HG02938 (cell line): ENCODE measurements around the gene GPR26.

Experiments
- ATAC-seq: cut with Tn5 transposase; IDR thresholded peaks from one replicate; pipeline ENCODE4 v1.9.1; 2021; ENCODE audit warnings: mild to moderate bottlenecking, moderate library complexity; ENCODE audit not compliant: unreplicated experiment

GPR26 gene

GRCh38 chr10:123645016-123645415 is 21.1 kb upstream of the GPR26 start:
- no peak for ATAC-seq

- no peak for ATAC-seq
These were observed 20.5 kb upstream of the GPR26 start for GRCh38 chr10:123645615-123646014.

DNA sequence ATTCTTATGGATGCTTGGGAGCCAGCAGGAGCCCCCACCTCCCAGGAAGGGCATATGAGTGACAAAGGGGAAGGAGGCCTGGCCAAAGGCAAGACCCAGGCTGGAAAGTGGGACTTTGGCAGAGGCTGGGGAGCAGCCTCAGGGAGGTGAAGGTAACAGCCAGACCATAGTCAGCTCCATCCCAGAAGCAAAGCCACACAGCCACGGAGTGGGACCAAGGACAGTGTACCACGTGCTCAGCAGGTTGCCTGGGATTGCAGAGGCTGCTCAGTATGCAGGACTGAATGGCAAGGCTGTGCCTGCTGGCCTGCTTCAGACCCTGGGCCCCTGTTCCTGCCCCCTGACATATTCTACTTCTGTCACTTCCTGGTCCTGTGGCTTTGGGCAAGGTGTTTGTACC is 17.6 kb upstream of the GPR26 start:
- ATAC-seq, result no peak

DNA sequence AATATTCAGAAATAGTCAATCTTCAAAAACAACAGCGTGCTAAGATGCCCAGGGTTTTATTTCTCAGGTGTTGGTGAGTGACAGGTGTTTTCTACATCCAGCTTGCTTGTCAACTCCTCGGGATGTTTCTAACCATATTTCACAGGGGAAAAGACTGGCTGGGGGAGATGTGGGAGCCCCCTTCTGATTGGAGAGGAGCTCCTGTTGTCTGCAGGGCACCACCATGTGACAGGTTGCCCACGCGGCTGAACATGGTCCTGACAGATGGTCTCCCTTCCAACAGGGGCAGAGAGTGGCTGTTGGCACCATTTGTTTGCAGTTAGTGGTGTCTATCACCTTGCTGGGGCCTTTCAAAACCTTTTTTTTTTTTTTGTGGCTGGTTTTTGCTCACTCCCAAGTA is 16.5 kb upstream of the GPR26 start:
- no peak for ATAC-seq

DNA sequence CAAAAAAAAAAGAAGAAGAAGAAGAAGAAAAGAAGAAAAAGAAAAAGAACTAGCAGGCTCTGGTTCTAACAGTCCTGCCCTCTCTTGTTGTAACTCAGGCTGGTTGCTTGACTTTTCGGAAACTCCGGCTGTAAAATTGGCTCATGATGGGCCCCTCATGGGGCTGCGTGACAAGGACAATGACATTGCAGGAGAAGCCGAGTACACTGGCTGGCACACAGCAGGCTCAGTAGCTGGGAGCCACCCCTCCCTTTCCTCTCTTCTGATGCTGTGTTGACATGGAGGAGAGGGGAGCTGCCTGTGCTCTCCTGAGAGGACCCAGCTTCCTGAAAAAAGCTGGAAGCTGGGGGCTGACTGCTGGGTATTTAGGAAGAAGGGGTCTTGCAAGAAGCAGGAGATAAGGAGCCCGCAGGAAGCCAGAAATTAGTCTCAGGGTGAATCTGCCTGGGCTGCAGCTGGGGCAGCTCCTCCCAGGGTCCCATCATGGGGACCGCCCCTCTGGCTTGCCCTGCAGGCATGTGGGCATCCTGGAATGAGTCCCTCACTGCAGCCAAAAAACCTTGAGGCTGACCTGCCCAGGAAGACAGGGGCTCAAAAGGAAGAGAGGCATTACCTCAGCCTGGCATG is 14.6 kb upstream of the GPR26 start:
- ATAC-seq, result no peak

DNA sequence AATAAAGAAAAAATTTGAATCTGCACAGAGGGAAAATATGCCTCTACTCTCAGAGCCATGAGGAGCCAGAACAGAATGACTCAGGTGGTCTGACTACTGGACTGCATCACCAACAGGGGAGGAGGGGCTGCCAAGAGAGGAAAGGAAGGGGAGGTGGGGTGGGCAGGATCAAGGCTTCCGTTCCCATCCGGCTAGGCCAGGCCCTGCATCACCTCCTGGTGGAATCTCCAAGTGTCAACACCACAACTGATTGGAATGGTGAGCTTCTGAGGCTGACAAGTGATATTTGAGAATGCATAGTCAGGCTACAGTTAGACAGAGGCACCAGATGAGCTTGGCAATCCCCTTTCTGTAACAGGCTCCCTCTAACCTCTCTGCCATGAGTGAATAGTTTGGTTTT is 10.4 kb upstream of the GPR26 start:
- ATAC-seq, result no peak

- no peak for ATAC-seq
These were observed 2.6 kb upstream of the GPR26 start for GRCh38 chr10:123663522-123663921.

DNA sequence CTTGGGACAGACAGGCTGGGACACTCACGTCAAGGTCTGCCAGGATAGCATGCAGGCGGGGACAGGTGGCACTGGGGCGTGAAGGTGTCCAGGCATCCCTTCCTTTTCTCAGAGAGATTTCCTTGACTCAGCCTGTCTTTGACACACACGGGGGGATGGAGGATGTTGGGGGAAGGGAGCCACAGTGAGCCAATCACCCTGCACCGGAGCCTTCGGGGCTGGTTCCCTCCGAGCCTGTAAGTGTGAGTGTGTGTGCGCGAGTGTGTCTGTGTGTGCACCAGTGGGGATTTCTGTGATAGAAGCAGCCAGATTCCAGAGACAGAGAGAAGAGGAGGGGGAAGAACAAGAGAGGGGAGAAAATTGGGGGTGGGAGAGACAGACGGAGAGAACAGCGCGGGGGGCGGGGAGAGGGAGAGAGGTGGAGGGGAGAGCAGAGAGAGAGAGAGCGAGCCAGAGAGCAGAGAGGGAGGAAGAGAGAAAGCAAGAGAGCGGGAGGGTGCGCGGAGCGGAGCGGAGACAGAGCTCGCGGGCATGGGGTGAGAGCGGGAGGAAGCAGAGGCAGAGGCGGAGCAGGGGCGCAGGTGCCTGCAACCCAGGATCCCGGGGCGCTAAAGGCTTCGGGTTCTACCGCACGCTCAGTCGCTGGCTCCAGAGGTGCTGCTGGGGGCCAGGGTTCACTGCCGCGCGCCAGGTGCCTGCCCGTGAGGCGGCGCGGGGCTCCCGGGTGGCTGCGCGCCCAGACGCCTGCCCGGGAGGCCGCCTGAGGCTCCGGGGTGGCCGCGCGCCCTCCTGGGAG is 466 bp upstream of the GPR26 start:
- ATAC-seq, result no peak

DNA sequence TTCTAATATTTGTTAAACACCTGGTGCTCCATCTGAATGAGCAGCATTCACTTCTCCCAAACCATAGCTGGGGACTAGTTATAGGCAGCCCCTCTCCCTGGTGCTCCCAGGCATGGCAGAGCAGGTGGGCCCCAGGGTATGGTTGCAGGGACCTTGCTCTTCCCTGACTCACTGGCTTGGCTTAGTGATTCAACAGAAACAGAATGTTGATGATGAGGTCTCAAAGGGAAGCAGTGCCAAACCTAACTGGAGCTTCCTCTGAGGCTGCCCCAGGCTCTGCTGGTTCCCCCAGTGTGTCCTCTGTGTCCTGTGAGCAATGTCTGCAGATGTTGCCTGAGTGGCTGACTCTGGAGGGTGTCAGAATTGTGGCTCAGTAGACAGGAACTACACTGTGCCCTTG is 3.7 kb downstream of the GPR26 start:
- ATAC-seq, result no peak

- ATAC-seq, result no peak
These were observed 7.0 kb downstream of the GPR26 start for GRCh38 chr10:123673198-123673597.

DNA sequence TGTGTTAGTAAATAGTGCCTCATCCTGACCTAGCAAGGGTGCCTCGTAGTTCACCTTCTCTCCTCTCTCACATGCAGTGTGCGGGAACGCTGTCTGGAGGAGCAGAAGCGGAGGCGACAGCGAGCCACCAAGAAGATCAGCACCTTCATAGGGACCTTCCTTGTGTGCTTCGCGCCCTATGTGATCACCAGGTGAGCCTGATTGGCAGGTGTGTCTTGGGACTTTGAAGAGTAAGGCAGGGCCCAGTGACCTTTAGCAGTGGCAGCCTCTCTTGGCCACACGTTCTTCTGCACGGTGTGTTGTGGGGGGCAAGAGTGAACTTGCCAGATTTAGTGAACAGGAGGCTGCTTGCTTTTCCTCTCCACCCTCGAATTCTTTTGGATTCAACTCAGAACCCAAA is 8.6 kb downstream of the GPR26 start:
- ATAC-seq, result no peak

- no peak for ATAC-seq
These were observed 9.7 kb downstream of the GPR26 start for GRCh38 chr10:123675811-123676210.

DNA sequence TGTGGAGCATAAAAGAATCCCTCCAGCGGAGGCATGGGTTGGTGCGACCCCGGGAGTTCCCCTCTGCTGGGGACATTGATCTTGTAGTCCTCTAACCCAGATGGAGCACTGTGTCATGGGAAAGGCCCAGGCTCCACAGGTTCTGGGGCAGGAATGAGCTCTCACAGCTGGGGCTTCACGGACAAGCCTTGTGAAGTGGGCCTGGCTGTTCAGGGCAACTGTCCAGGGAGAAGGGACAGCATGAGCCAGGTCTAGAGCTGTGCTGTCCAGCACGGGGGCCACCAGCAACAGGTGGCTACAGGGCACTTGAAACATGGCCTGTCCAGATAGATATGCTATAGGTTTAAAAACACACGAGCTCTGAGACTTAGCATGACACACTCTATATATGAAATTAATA is 11.4 kb downstream of the GPR26 start:
- ATAC-seq, result no peak

GRCh38 chr10:123678376-123678775 is 12.2 kb downstream of the GPR26 start:
- no peak for ATAC-seq

DNA sequence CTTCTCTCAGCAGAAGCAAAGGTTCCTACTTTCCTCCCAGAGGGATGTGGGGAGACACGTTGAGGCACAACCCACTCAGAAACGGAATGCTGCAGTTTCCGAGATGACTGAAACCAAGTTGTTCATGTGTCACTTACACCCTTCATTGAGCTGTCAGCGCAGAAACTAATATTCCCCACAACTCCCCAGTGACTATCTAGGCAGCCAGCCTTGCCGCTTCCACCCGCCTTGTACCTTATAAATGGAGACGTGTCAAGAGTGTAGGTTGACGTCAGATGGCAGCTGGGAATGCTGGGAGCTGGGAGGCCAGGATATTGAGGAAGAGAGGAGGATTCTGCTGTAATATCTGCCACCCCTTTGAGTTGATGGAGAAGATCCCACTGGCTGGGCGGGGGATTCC is 15.1 kb downstream of the GPR26 start:
- ATAC-seq, result no peak

DNA sequence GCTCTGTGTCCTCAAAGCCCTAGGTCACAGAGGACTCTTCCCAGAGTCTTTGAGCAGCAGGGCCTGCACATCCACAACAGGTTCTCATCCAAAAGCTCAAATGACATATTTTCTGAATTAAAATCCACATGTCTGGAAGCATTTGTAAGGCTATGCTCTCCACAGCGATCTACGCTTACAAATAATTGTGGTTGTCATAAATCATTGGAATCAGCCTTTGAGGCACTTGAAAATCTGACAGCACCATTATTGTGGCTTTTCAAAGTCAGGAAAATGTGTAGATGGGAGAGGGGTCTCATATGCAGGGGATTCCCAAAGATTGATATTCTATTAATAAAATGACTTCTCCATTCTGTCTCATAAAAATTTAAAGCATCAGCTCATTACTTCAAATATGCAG is 16.3 kb downstream of the GPR26 start:
- ATAC-seq, result no peak

GRCh38 chr10:123683459-123683858 is 17.3 kb downstream of the GPR26 start:
- no peak for ATAC-seq

- ATAC-seq, result no peak
These were observed 17.7 kb downstream of the GPR26 start for GRCh38 chr10:123683865-123684264.

- ATAC-seq, result no peak
These were observed 19.1 kb downstream of the GPR26 start for GRCh38 chr10:123685260-123685659.

GRCh38 chr10:123687758-123688157 is 21.6 kb downstream of the GPR26 start:
- ATAC-seq, result no peak

DNA sequence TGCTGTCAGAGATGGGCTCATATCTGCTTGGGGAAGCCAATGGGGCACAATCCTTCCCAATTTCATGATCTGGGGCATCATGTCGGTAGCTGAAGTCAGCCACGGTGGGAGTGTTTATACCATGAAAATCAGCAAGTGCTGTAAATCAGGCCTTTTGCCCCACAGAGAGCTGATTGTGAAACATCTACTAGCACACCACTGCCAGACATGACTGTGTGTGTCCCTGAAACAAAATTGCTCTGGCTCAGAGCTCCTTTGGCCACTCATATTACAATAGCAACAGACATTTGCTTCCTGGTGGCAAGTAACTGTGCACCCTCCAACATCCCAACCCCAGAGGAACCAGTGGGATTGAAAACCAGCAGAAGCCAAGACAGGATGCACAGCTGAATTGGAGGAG is 23.7 kb downstream of the GPR26 start:
- ATAC-seq, result no peak

- ATAC-seq, result no peak
These were observed 37.1 kb downstream of the GPR26 start for GRCh38 chr10:123703195-123703790.
